T-cell (primary cell): ENCODE results near the gene GUCY2D. TPM values are rescaled to one million over a fixed set of nuclear protein-coding genes. Genes with fewer than 3 reads are reported as not detected.

Source experiments
- ATAC-seq, 4 experiments: fragments of 200-7000 bp in 3 of 4; fragments of 150-1000 bp in 1 of 4; cut with Tn5 transposase; replicated peaks in 1 of 4; 1 replicate in 3 of 4; 2 replicates in 1 of 4; pipeline ENCODE4 v1.10.0; 2021; ENCODE audit warnings: moderate library complexity in 3 of 4, mild to moderate bottlenecking in 2 of 4, moderate number of reproducible peaks in 1 of 4
- CTCF ChIA-PET, 2 donors: fragments of 300-600 bp; sonication (Branson Sonifier 250); formaldehyde crosslinking; loops; one replicate each; lab custom pipeline; 2022; ENCODE audit warnings: antibody characterized with exemption in 2 of 2; lab: Charles Lee
- POLR2A ChIA-PET, 2 donors: fragments of 300-600 bp; sonication (Branson Sonifier 250); formaldehyde crosslinking; loops; one replicate each; lab custom pipeline; 2022; ENCODE audit warnings: antibody characterized with exemption in 2 of 2; lab: Charles Lee
- DNase-seq, 35 experiments: peaks; one replicate each; pipeline versions ENCODE4 v3.0.0 to v3.0.0-alpha.2; 2013 to 2023
- H3K27ac ChIP-seq: one replicate; pipeline ENCODE4 v1.5.1; 2013; ENCODE audit warnings: low read length
- H3K27me3 ChIP-seq, 2 experiments: replicated peaks in 1 of 2; 1 replicate in 1 of 2; 2 replicates in 1 of 2; pipeline versions ENCODE4 v1.6.1 to v1.7.0; 2013; ENCODE audit warnings: low read length in 1 of 2, mixed read lengths in 1 of 2; ENCODE audit not compliant: control insufficient read depth in 2 of 2, insufficient read depth in 2 of 2; ENCODE audit errors: extremely low read depth in 1 of 2
- H3K36me3 ChIP-seq, 2 donors: 1 replicate in 1 of 2; 2 replicates in 1 of 2; pipeline versions ENCODE4 v1.6.1 to v1.7.0; 2013; ENCODE audit warnings: low read length in 1 of 2; ENCODE audit not compliant: control insufficient read depth in 2 of 2, insufficient read depth in 1 of 2; ENCODE audit errors: extremely low read depth in 1 of 2
- H3K4me1 ChIP-seq, 2 experiments: 1 replicate in 1 of 2; 2 replicates in 1 of 2; pipeline versions ENCODE4 v1.6.1 to v1.7.0; 2013; ENCODE audit warnings: low read length in 2 of 2, mixed read lengths in 1 of 2; ENCODE audit not compliant: insufficient read depth in 2 of 2, control insufficient read depth in 1 of 2; ENCODE audit errors: extremely low read depth in 1 of 2
- H3K4me3 ChIP-seq, 2 donors: 1 replicate in 1 of 2; 2 replicates in 1 of 2; pipeline versions ENCODE4 v1.5.1 to v1.7.0; 2013; ENCODE audit warnings: mild to moderate bottlenecking in 2 of 2, low read length in 1 of 2, moderate library complexity in 1 of 2; ENCODE audit not compliant: control insufficient read depth in 1 of 2; ENCODE audit errors: extremely low read depth in 1 of 2
- H3K9me3 ChIP-seq: 2 replicates; pipeline ENCODE4 v1.7.0; 2013
- H3K27ac Mint-ChIP-seq, 2 donors: one replicate each; pipeline ENCODE4 v1.8.0; 2020 to 2021; ENCODE audit warnings: mild to moderate bottlenecking in 2 of 2, mixed read lengths in 2 of 2
- H3K27me3 Mint-ChIP-seq, 2 donors: one replicate each; pipeline ENCODE4 v1.8.0; 2021 to 2022; ENCODE audit warnings: mixed read lengths in 2 of 2
- H3K36me3 Mint-ChIP-seq: one replicate; pipeline ENCODE4 v1.8.0; 2021; ENCODE audit warnings: mixed read lengths
- H3K4me1 Mint-ChIP-seq, 3 donors: one replicate each; pipeline ENCODE4 v1.8.0; 2020 to 2022; ENCODE audit warnings: mixed read lengths in 3 of 3, mild to moderate bottlenecking in 1 of 3
- H3K4me3 Mint-ChIP-seq, 3 donors: one replicate each; pipeline ENCODE4 v1.8.0; 2020 to 2022; ENCODE audit warnings: mild to moderate bottlenecking in 3 of 3, mixed read lengths in 3 of 3, moderate library complexity in 3 of 3
- H3K9me3 Mint-ChIP-seq, 3 donors: one replicate each; pipeline ENCODE4 v1.8.0; 2020 to 2022; ENCODE audit warnings: mixed read lengths in 3 of 3
- WGBS: methylation state at CpG from one replicate; pipeline ENCODE4 v1.1.5; 2013; ENCODE audit warnings: missing lambda C conversion rate; ENCODE audit not compliant: insufficient coverage; 5-methylcytosine and 5-hydroxymethylcytosine counted together
- total RNA-seq, 35 experiments: library from RNA in 6 of 35; stranded (reverse) in 6 of 35; fragments of 120-200 nt in 1 of 35; gene quantifications; one replicate each; pipeline versions ENCODE4 v1.2.1 to v1.2.4 and lab custom pipeline; 2013 to 2026

GUCY2D gene
- total RNA-seq, 5 donors from 2014 or later (not counting 1 experiment from before 2014, with no cell fraction given), result 0.06 TPM; not detected in 4

DNA sequence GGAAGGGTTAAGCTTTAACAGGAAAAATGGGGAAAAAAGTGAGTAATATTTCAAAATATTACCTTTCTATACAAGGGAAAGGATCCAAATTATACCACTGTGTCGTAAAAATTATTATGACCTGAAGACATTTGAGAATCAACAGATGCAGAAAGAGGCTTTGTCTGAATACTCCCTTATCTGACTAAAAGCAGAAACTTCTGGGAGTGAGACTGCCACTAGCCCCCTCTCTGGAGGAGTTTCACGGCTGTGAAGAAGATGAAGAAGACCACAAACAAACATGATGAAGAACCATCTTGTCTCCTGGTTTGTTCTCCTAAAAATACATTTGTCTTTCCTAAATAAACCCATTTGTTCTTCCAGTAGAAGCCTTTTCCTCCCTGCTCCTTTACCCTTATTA lies 41.0 kb upstream of the GUCY2D start:
- WGBS, result no CpG with 5 or more reads among the region's 2 CpGs
- Histone ChIP-seq H3K4me1 (no peaks in the 10 kb centered on the region), H3K27ac (no peak overlapping the region), H3K36me3 (no peaks in the 10 kb centered on the region), H3K27me3 (peaks cover 0 to 21% of the 10 kb centered on the region in 2 experiments), H3K9me3 (no peaks in the 10 kb centered on the region), H3K4me3 (no peak overlapping the region)
- Mint-ChIP-seq H3K27me3 (peaks cover 5% of the 10 kb centered on the region in 2 donors), H3K9me3 (no peaks in the 10 kb centered on the region), H3K4me1 (no peaks in the 10 kb centered on the region), H3K27ac (no peak overlapping the region), H3K4me3 (no peak overlapping the region), H3K36me3 (no peaks in the 10 kb centered on the region)
- DNase-seq (no peak), ATAC-seq (no peak)
- ChIA-PET CTCF (interaction anchor here in 1 of 2 donors (0.6 kb wide), 1 partner anchor 35 kb away, joined by 4 read pairs; no protein-coding TSS in a partner anchor), POLR2A (interaction anchor here in 1 of 2 donors (0.6 kb wide), 1 partner anchor 315 kb away, joined by 8 read pairs; no protein-coding TSS in a partner anchor)

DNA sequence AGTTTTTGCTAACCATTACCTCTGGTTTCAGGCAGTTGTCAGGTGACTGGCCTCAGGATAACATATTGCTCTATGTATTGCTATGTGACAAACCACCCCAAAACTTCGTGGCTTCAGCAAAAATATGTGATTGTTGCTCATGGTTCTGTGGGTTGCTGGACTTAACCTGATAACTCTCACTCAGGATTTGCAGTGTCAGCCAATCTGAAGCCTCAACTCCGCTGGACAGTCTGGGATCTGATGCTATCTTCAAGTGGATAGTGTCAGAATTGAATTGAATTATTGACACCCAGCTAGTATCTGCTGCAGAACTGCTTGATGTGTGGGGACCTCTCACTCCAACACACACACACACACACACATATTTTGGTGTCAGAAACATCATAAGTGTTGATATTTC lies 34.7 kb upstream of the GUCY2D start:
- H3K27ac ChIP-seq, result no peak overlapping the region
- WGBS, result no CpG with 5 or more reads among the region's 2 CpGs

GRCh38 chr17:7969433-7969832 lies 33.0 kb upstream of the GUCY2D start:
- Mint-ChIP-seq H3K9me3 (peaks cover 2 to 3% (median 3%) of the 10 kb centered on the region in 3 donors), H3K4me1 (no peaks in the 10 kb centered on the region)

More for the DNA sequence above, 34.7 kb upstream of the GUCY2D start:
- Histone ChIP-seq H3K9me3 (no peaks in the 10 kb centered on the region), H3K4me3 (no peak overlapping the region), H3K4me1 (no peaks in the 10 kb centered on the region), H3K27me3 (peaks cover 0 to 27% of the 10 kb centered on the region in 2 experiments), H3K36me3 (no peaks in the 10 kb centered on the region)
- ChIA-PET CTCF (no interaction called here), POLR2A (interaction anchor here in 1 of 2 donors (0.7 kb wide), 1 partner anchor 23 kb away, joined by 3 read pairs; no protein-coding TSS in a partner anchor)
- DNase-seq (no peak), ATAC-seq (no peak)
- Mint-ChIP-seq H3K4me3 (no peak overlapping the region), H3K36me3 (no peaks in the 10 kb centered on the region), H3K27me3 (peaks cover 6% of the 10 kb centered on the region in 2 donors), H3K4me1 (no peaks in the 10 kb centered on the region), H3K27ac (no peak overlapping the region), H3K9me3 (no peaks in the 10 kb centered on the region)

DNA sequence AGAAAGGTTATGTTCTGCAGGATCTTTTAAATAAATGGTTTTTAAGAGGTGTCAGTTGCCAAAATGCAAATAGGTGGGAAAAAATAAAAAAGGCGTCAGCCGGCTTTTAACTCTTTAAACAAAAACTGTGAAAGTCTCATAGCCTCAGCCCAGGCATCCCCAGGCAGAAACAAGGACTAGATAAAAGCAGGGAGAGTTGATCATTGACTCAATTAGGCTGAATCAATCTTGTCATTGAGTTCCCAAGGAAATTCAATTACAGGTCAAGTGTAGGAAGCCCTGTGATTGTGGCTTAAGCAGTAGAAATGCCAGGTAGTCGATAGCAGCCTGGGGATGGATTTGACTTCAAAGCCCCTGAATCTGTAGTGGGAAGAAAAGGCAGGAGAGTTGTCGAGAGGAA lies 30.8 kb upstream of the GUCY2D start:
- Mint-ChIP-seq H3K9me3 (peaks cover 7 to 15% (median 11%) of the 10 kb centered on the region in 3 donors), H3K27me3 (peaks cover 6% of the 10 kb centered on the region in 2 donors), H3K4me1 (no peaks in the 10 kb centered on the region), H3K27ac (no peak overlapping the region), H3K4me3 (no peak overlapping the region), H3K36me3 (peaks cover 7% of the 10 kb centered on the region)
- DNase-seq, result no peak
- 73% methylated on average over 2 of the region's 4 CpGs for WGBS
- H3K27me3 ChIP-seq, result peaks cover 0 to 23% of the 10 kb centered on the region in 2 experiments
- H3K4me1 ChIP-seq, result no peaks in the 10 kb centered on the region
- CTCF ChIA-PET, result no interaction called here
- no peak overlapping the region for H3K27ac ChIP-seq
- POLR2A ChIA-PET, result no interaction called here
- H3K4me3 ChIP-seq, result no peak overlapping the region
- no peaks in the 10 kb centered on the region for H3K9me3 ChIP-seq
- H3K36me3 ChIP-seq, result no peaks in the 10 kb centered on the region
- no peak for ATAC-seq

More at GRCh38 chr17:7969433-7969832, 33.0 kb upstream of the GUCY2D start:
- ChIA-PET CTCF (interaction anchor here in 1 of 2 donors (0.6 kb wide), 1 partner anchor 137 kb away, joined by 3 read pairs; no protein-coding TSS in a partner anchor), POLR2A (no interaction called here)
- WGBS, result 84% methylated on average over 2 of the region's 6 CpGs
- no peak overlapping the region for H3K4me3 Mint-ChIP-seq
- Histone ChIP-seq H3K27me3 (peaks cover 0 to 26% of the 10 kb centered on the region in 2 experiments), H3K4me1 (no peaks in the 10 kb centered on the region), H3K36me3 (no peaks in the 10 kb centered on the region), H3K27ac (no peak overlapping the region), H3K9me3 (no peaks in the 10 kb centered on the region), H3K4me3 (no peak overlapping the region)
- no peak for ATAC-seq
- no peak overlapping the region for H3K27ac Mint-ChIP-seq
- DNase-seq, result no peak
- H3K36me3 Mint-ChIP-seq, result peaks cover under 1% of the 10 kb centered on the region
- peaks cover 6% of the 10 kb centered on the region in 2 donors for H3K27me3 Mint-ChIP-seq

- H3K27ac Mint-ChIP-seq, result no peak overlapping the region
- Histone ChIP-seq H3K4me1 (no peaks in the 10 kb centered on the region), H3K4me3 (no peak overlapping the region), H3K27me3 (peaks cover 0 to 23% of the 10 kb centered on the region in 2 experiments), H3K9me3 (no peaks in the 10 kb centered on the region), H3K27ac (no peak overlapping the region), H3K36me3 (no peaks in the 10 kb centered on the region)
- WGBS, result 83% methylated on average over 2 of the region's 8 CpGs
- ATAC-seq (no peak), DNase-seq (no peak)
- POLR2A ChIA-PET, result no interaction called here
- CTCF ChIA-PET, result no interaction called here
- H3K4me3 Mint-ChIP-seq, result no peak overlapping the region
- H3K9me3 Mint-ChIP-seq, result peaks cover 7 to 15% (median 11%) of the 10 kb centered on the region in 3 donors
- peaks cover 7% of the 10 kb centered on the region for H3K36me3 Mint-ChIP-seq
- H3K4me1 Mint-ChIP-seq, result no peaks in the 10 kb centered on the region
- H3K27me3 Mint-ChIP-seq, result peaks cover 6% of the 10 kb centered on the region in 2 donors
Measured at GRCh38 chr17:7972131-7972785, 30.2 kb upstream of the GUCY2D start.

GRCh38 chr17:7974638-7975131 lies 27.7 kb upstream of the GUCY2D start:
- Mint-ChIP-seq H3K4me1 (no peaks in the 10 kb centered on the region), H3K36me3 (peaks cover 7% of the 10 kb centered on the region), H3K9me3 (peaks cover 7 to 15% (median 11%) of the 10 kb centered on the region in 3 donors), H3K27ac (no peak overlapping the region), H3K4me3 (no peak overlapping the region), H3K27me3 (peaks cover 6% of the 10 kb centered on the region in 2 donors)
- no peak overlapping the region for H3K4me3 ChIP-seq
- peaks cover 0 to 17% of the 10 kb centered on the region in 2 experiments for H3K27me3 ChIP-seq
- H3K27ac ChIP-seq, result no peak overlapping the region
- POLR2A ChIA-PET, result no interaction called here
- DNase-seq, result no peak
- CTCF ChIA-PET, result no interaction called here
- ATAC-seq, result no peak
- no peaks in the 10 kb centered on the region for H3K4me1 ChIP-seq
- no peaks in the 10 kb centered on the region for H3K36me3 ChIP-seq
- no peaks in the 10 kb centered on the region for H3K9me3 ChIP-seq
